ENCODE data around the gene EEPD1. TPM values are rescaled to one million over a fixed set of nuclear protein-coding genes. Genes with fewer than 3 reads are reported as not detected.

Gene EEPD1
- total and polyA plus RNA-seq, 2 donors (not counting 3 experiments of a cell fraction or from before 2014, with no cell fraction given), result 0.40 to 0.42 TPM

DNA sequence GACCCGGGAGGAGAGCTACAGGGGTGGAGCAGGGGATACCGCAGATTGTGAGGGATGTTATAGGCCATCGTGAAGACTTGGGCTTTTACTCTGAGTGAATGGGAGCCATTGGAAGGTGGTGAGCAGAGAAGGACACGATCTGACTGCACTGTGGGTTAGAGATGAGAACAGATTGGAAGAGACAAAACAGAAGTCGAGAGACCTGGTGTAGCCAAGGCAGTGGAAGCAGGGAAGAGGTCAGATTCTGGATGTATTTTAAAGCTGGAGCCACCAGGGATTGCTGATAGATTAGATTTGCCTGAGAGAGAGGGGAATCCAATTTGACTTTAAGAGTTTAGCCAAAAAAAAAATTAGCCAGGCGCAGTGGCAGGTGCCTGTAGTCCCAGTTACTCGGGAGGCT, 21.6 kb upstream of the EEPD1 start:
- no peak for FAIRE-seq
- Histone ChIP-seq H3K27ac (ENCODE audit: insufficient read depth, low read depth, low read length) (no peak overlapping the region), H3K4me3 (replicated peaks in 1 of 3; ENCODE audit: insufficient read depth in 1 of 3, low read depth in 1 of 3, low read length in 3 of 3) (no peak overlapping the region), H3K9me3 (replicated peaks; ENCODE audit: control insufficient read depth, insufficient read depth, low read length) (no peaks in the 10 kb centered on the region), H3K36me3 (ENCODE audit: control insufficient read depth in 2 of 2, extremely low read depth in 1 of 2, insufficient read depth in 2 of 2, low read length in 2 of 2) (no peaks in the 10 kb centered on the region), H3K4me1 (ENCODE audit: control insufficient read depth, extremely low read depth, insufficient read depth, low read length) (no peaks in the 10 kb centered on the region), H3K9me1 (replicated peaks; ENCODE audit: control insufficient read depth, extremely low read depth, insufficient read depth, low read length) (no peaks in the 10 kb centered on the region), H4K20me1 (replicated peaks; ENCODE audit: control insufficient read depth, extremely low read depth, insufficient read depth, low read length) (no peaks in the 10 kb centered on the region), H3K9ac (replicated peaks; ENCODE audit: extremely low read depth, insufficient read depth, low read length) (no peak overlapping the region), H3K27me3 (ENCODE audit: control insufficient read depth in 2 of 2, insufficient read depth in 2 of 2, low read length in 2 of 2) (peaks cover 0 to 2% of the 10 kb centered on the region in 2 experiments), H3K79me2 (ENCODE audit: control insufficient read depth, insufficient read depth, low read length) (no peaks in the 10 kb centered on the region), H3K4me2 (ENCODE audit: insufficient read depth, low read length) (no peak overlapping the region), H2AFZ (ENCODE audit: low read depth, low read length) (no peak overlapping the region)
- dilution Hi-C loops (cut with MboI; ENCODE audit: extremely low pct_ligation_motif_present, low sequenced_read_pairs), result no loop called here
- BruUV-seq (replicated peaks), result no TSS peak
- DNase-seq (ENCODE audit: low read depth, low spot score), result no peak
- CTCF ChIA-PET, result no interaction called here
- TF ChIP-seq POLR2A (IDR thresholded peaks at IDR 0.05; ENCODE audit: low read depth, low read length), result no peak
- TF ChIP-seq FOS (IDR thresholded peaks at IDR 0.05; ENCODE audit: borderline replicate concordance, insufficient read depth, low read length), result no peak
- TF ChIP-seq, protein P1, sequence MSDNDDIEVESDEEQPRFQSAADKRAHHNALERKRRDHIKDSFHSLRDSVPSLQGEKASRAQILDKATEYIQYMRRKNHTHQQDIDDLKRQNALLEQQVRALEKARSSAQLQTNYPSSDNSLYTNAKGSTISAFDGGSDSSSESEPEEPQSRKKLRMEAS (IDR thresholded peaks at IDR 0.05; ENCODE audit: insufficient read depth, insufficient read length), result no peak
- TF ChIP-seq GATA2 (IDR thresholded peaks at IDR 0.05; ENCODE audit: insufficient read depth, insufficient read length, low read depth, low read length), result no peak
- TF ChIP-seq POLR2AphosphoS5 (IDR thresholded peaks at IDR 0.05; ENCODE audit: insufficient read depth, low read depth, low read length), result no peak
- no peak for TF ChIP-seq JUN (IDR thresholded peaks at IDR 0.05; ENCODE audit: borderline replicate concordance, insufficient read depth, insufficient read length, low read depth)
- no peak for TF ChIP-seq EZH2 (IDR thresholded peaks at IDR 0.05; ENCODE audit: borderline replicate concordance, low read depth, low read length, severe bottlenecking)
- no peak for TF ChIP-seq MYC (IDR thresholded peaks at IDR 0.05; ENCODE audit: low read depth, low read length)
- TF ChIP-seq, protein P2, sequence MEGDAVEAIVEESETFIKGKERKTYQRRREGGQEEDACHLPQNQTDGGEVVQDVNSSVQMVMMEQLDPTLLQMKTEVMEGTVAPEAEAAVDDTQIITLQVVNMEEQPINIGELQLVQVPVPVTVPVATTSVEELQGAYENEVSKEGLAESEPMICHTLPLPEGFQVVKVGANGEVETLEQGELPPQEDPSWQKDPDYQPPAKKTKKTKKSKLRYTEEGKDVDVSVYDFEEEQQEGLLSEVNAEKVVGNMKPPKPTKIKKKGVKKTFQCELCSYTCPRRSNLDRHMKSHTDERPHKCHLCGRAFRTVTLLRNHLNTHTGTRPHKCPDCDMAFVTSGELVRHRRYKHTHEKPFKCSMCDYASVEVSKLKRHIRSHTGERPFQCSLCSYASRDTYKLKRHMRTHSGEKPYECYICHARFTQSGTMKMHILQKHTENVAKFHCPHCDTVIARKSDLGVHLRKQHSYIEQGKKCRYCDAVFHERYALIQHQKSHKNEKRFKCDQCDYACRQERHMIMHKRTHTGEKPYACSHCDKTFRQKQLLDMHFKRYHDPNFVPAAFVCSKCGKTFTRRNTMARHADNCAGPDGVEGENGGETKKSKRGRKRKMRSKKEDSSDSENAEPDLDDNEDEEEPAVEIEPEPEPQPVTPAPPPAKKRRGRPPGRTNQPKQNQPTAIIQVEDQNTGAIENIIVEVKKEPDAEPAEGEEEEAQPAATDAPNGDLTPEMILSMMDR (IDR thresholded peaks at IDR 0.05; ENCODE audit: extremely low read depth in 1 of 2, insufficient read depth in 1 of 2, low read depth in 1 of 2, low read length in 2 of 2), result no peak
- intact Hi-C loops (cut with micrococcal nuclease), result no loop called here
- POLR2A ChIA-PET, result no interaction called here
